22Rv1 (cell line): Measurements from ENCODE around the gene CHKB.
A peak's percentile ranks its signal among the peaks of the same experiment; 100 is the strongest.

Experiments used
- H3K27ac ChIP-seq: fragments of 450-650 bp; 2 replicates; pipeline ENCODE4 v1.5.1; 2017
- CTCF ChIP-seq: fragments of 450-650 bp; IDR thresholded peaks from 2 replicates; pipeline ENCODE4 v1.5.1; 2017; ENCODE audit warnings: mild to moderate bottlenecking
- ZFX ChIP-seq: fragments of 450-650 bp; IDR thresholded peaks from 2 replicates; pipeline ENCODE4 v1.6.1; 2017; ENCODE audit warnings: antibody characterized with exemption, borderline replicate concordance

Gene CHKB

GRCh38 chr22:50532824-50533796 lies 49.5 kb downstream of the CHKB start:
- H3K27ac ChIP-seq = peak overlapping the region; percentile 99
- TF ChIP-seq CTCF (no peak), ZFX (no peak)

GRCh38 chr22:50531962-50532674 lies 50.5 kb downstream of the CHKB start:
- H3K27ac ChIP-seq = peak overlapping the region; percentile 99

GRCh38 chr22:50531546-50531961 lies 51.1 kb downstream of the CHKB start:
- TF ChIP-seq CTCF (no peak), ZFX (no peak)
- peak overlapping the region; percentile 99 for H3K27ac ChIP-seq

More at GRCh38 chr22:50531962-50532674, 50.5 kb downstream of the CHKB start:
- TF ChIP-seq CTCF (no peak), ZFX (no peak)

DNA sequence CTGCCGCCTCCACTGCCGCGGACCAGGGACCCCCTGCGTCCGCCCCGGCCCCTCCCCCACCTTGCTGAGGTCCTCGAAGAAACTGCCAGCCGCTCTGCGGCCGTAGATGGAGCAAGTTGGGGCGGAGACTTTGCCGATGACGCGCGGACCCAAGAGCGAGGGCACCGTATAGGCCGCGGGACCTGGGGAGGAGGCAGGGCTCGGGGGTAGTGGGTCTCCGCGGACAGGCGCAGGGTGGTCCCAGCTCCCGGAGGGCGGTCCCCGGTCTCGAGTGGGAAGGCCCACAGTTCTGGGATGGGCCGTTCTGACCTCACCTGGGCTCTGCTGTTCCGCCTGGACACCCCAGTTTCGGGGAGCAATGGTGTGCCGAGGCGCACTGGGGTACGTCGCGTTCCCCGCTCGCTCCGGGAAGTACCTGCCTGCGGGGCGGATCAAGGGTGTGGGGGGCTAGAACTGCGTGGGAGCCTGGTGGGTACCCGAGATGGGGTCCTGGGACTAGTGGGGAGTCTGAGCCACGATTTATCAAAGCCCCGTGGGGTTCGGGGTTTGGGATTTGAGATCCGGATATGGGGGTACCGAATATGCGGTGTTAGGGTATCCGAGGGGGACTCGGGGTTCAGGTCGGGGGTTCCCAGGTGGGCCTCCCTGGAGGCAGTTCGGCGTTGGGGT lies 51.6 kb downstream of the CHKB start:
- no peak for TF ChIP-seq CTCF
- no peak for TF ChIP-seq ZFX
- peak overlapping the region; percentile 99 for H3K27ac ChIP-seq

- H3K27ac ChIP-seq = peak overlapping the region; percentile 99
Measured at GRCh38 chr22:50530580-50530876, 52.1 kb downstream of the CHKB start.

GRCh38 chr22:50529897-50530579 lies 52.6 kb downstream of the CHKB start, which contains the start of gene TYMP:
Gene TYMP, minus strand, starts transcription at chr22:50530012. Its CDS starts 303 bp downstream, at chr22:50529709.
- no peak for TF ChIP-seq CTCF
- TF ChIP-seq ZFX = no peak
- H3K27ac ChIP-seq = peak within 1 kb of the TSS; percentile 99

More at GRCh38 chr22:50530580-50530876, 52.1 kb downstream of the CHKB start:
- TF ChIP-seq ZFX (no peak), CTCF (no peak)
